ENCODE measurements around the gene PRDM16.

PRDM16 gene

DNA sequence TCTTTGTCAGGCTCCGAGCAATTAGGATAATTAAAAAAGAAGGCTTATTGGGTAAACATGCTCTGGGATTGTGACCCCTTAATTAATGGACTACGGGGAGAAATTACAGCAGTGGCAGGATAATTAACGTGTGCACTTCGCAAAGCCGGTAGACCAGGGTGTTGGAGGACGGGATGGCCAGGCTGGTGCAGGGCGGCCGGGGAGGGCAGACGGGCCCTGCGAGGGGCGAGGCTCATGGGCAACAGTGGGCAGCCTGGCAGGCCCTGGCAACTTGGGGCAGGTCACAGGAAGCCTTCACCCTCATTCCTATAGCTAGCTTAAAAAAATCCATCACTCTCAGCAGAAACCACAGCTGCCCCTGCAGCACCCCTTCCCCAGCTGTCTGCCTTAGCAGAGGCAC lies 199.3 kb downstream of the PRDM16 start:
- Mint-ChIP-seq H3K27ac (no peak overlapping the region), H3K36me3 (ENCODE audit: low read depth) (no peaks in the 10 kb centered on the region), H3K4me3 (no peak overlapping the region), H3K27me3 (peaks cover 5% of the 10 kb centered on the region), H3K4me1 (ENCODE audit: low read depth) (no peaks in the 10 kb centered on the region), H3K9me3 (no peaks in the 10 kb centered on the region)
- intact Hi-C loops (cut with micrococcal nuclease) = no loop called here

- H3K27me3 Mint-ChIP-seq = peaks cover 5% of the 10 kb centered on the region
- intact Hi-C loops (cut with micrococcal nuclease) = no loop called here
- no peaks in the 10 kb centered on the region for H3K9me3 Mint-ChIP-seq
- no peaks in the 10 kb centered on the region for H3K4me1 Mint-ChIP-seq (ENCODE audit: low read depth)
- H3K27ac Mint-ChIP-seq = no peak overlapping the region
- H3K4me3 Mint-ChIP-seq = no peak overlapping the region
- H3K36me3 Mint-ChIP-seq (ENCODE audit: low read depth) = no peaks in the 10 kb centered on the region
These were observed 201.6 kb downstream of the PRDM16 start for GRCh38 chr1:3270403-3271245.

GRCh38 chr1:3271866-3272265 lies 202.9 kb downstream of the PRDM16 start:
- peaks cover 5% of the 10 kb centered on the region for H3K27me3 Mint-ChIP-seq
- no peaks in the 10 kb centered on the region for H3K9me3 Mint-ChIP-seq
- H3K4me3 Mint-ChIP-seq = no peak overlapping the region
- H3K36me3 Mint-ChIP-seq (ENCODE audit: low read depth) = no peaks in the 10 kb centered on the region
- no peaks in the 10 kb centered on the region for H3K4me1 Mint-ChIP-seq (ENCODE audit: low read depth)
- no peak overlapping the region for H3K27ac Mint-ChIP-seq
- intact Hi-C loops (cut with micrococcal nuclease) = no loop called here

DNA sequence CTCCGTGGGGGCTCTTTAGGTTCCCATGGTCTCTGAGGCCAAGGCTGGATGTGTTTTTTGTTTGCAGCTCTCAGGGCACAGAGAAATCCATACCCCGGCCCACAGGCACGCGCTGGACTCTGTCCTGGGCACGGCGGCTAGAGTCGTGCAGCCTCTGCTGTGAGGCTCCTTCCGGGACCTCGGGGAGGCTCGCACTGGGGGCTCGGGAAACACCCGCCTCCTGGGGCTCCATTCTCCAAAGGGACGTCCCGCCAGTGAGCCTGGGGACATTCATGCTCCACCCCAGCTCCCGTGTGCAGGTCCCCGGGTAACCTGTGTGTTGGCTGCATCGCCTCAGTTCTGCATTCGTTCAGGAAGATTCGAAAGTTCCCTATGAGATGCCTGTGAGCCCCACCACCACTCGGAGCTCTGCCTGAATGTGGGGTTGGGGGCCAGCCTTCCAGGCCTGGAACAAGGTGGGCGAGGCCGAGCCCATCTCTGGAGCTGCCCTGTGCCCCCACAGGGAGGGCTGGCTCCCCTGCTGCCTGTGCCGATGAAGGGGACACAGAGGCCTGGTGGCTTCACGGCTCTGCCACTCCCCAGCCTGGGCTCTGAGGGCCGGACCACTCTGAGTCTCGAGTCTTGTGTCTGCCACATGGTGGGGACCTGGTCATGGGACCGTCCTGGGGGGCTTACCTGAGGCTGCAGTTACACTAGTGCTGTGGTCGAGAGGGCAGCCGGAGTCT lies 203.5 kb downstream of the PRDM16 start:
- H3K27ac Mint-ChIP-seq = no peak overlapping the region
- no peak overlapping the region for H3K4me3 Mint-ChIP-seq
- H3K36me3 Mint-ChIP-seq (ENCODE audit: low read depth) = no peaks in the 10 kb centered on the region
- H3K9me3 Mint-ChIP-seq = no peaks in the 10 kb centered on the region
- intact Hi-C loops (cut with micrococcal nuclease) = no loop called here
- H3K4me1 Mint-ChIP-seq (ENCODE audit: low read depth) = no peaks in the 10 kb centered on the region
- H3K27me3 Mint-ChIP-seq = peaks cover 5% of the 10 kb centered on the region

DNA sequence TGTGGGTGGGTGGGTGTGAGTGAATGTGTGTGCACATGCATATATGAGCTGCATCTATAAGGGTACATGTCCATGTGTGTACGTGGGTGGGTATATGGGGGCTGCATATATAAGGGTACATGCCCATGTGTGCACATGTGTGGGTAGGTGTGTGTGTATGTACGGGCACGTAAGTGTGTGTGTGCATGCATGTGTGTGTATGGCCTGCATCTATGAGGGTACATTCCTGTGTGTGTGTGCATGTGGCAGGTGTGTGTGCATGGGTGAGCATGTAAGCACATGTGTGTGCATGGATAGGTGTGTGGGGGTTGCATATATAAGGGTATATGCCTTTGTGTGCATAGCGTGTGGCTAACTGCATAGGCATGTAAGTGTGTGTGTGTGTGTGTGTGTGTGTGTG lies 204.4 kb downstream of the PRDM16 start:
- Mint-ChIP-seq H3K27ac (no peak overlapping the region), H3K4me1 (ENCODE audit: low read depth) (no peaks in the 10 kb centered on the region), H3K9me3 (no peaks in the 10 kb centered on the region), H3K36me3 (ENCODE audit: low read depth) (no peaks in the 10 kb centered on the region), H3K4me3 (no peak overlapping the region), H3K27me3 (peaks cover 5% of the 10 kb centered on the region)
- intact Hi-C loops (cut with micrococcal nuclease) = no loop called here

GRCh38 chr1:3274972-3275371 lies 206.0 kb downstream of the PRDM16 start:
- H3K4me1 Mint-ChIP-seq (ENCODE audit: low read depth) = no peaks in the 10 kb centered on the region
- no peaks in the 10 kb centered on the region for H3K36me3 Mint-ChIP-seq (ENCODE audit: low read depth)
- intact Hi-C loops (cut with micrococcal nuclease) = no loop called here
- no peak overlapping the region for H3K4me3 Mint-ChIP-seq
- no peaks in the 10 kb centered on the region for H3K27me3 Mint-ChIP-seq
- no peak overlapping the region for H3K27ac Mint-ChIP-seq
- no peaks in the 10 kb centered on the region for H3K9me3 Mint-ChIP-seq

DNA sequence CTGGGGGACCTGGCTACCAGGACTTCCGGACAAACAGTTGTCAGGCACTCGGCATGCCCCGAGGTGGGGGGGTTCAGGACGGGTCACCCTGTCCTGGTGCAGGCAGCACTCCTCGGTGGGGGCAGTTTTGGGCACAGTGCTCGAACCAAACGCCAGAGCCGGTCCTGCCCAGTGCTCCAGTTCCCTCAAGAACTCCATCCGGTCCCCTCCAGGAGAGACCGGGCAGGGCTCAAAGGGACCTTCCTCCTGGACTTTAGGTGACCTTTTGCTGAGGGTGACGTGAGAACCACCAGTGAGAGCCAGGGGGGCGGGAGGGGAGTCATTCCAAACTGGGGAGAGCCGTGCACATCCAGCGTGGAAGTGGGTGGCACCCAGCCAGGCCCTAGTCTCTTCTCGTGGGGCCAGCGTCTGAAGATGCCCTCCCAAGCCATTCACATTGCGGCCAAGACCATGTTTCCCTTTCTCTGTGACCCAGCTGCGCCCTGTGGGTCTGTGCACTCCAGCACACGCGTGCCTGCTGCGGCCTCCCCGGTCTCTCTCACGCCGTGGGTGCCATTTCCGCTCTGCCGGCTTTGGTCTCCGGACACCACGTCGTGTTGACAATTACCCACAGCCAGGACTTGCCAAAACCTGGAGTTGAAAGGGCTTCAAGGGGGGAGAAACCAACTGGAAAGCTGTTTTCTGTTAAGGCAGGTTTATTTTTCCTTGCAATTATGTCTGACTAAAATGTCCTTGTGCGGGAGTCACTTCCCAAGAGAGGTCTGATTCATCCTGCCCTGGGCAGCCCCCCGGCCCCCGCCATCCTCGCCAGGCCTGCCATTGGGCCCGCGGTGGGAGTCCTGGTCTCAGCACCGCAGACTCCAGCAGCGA lies 206.7 kb downstream of the PRDM16 start:
- H3K9me3 Mint-ChIP-seq = no peaks in the 10 kb centered on the region
- H3K4me1 Mint-ChIP-seq (ENCODE audit: low read depth) = no peaks in the 10 kb centered on the region
- H3K27ac Mint-ChIP-seq = no peak overlapping the region
- intact Hi-C loops (cut with micrococcal nuclease) = no loop called here
- H3K36me3 Mint-ChIP-seq (ENCODE audit: low read depth) = no peaks in the 10 kb centered on the region
- no peaks in the 10 kb centered on the region for H3K27me3 Mint-ChIP-seq
- no peak overlapping the region for H3K4me3 Mint-ChIP-seq

DNA sequence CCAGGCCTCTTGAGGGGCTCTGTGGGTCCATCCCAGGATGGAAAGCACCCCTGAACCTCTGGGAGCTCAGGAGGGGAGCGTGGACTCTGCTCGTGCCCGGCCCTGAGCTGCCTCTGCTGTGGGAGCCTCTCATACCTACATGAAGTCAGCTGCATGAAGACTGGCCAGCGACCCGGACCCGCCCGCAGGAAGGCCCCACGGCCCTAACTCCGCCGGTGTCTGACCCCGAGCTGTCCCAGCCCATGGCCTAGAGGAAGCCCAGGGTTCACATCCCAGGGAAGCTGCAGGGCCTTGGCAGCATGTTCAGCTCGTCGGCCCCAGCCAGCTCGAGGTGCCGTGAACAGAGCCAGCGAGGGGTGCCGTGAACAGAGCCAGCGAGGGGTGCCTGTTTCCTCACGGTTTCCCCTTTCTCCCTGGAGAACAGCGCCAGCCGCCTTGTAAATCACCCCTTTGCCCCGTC lies 207.4 kb downstream of the PRDM16 start:
- Mint-ChIP-seq H3K27me3 (no peaks in the 10 kb centered on the region), H3K9me3 (no peaks in the 10 kb centered on the region), H3K4me3 (no peak overlapping the region), H3K36me3 (ENCODE audit: low read depth) (no peaks in the 10 kb centered on the region), H3K4me1 (ENCODE audit: low read depth) (no peaks in the 10 kb centered on the region), H3K27ac (no peak overlapping the region)
- intact Hi-C loops (cut with micrococcal nuclease) = no loop called here

DNA sequence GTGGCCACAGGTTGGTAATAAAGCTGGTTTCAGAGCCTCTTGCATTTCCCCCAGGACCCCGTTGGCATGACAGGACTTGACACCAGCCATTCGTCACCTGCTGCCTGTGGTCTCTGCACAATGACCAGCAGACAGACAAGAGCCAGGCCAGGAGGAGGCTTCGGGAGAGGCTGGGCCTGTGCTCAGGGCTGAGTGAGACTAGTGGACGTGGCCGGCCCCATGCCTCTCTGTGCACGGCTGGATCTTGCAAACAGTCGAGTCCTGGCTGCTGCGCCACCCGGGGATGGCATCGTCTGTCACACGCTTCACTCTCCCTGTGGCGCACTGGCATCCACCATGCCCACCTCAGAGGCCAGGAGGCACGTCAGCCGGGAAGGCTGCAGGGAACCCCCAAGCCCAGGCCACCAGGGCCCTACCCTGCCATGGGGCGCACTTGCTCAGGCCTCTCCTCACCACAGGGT lies 208.0 kb downstream of the PRDM16 start:
- Mint-ChIP-seq H3K9me3 (no peaks in the 10 kb centered on the region), H3K27ac (no peak overlapping the region), H3K4me1 (ENCODE audit: low read depth) (no peaks in the 10 kb centered on the region), H3K27me3 (no peaks in the 10 kb centered on the region), H3K4me3 (no peak overlapping the region), H3K36me3 (ENCODE audit: low read depth) (no peaks in the 10 kb centered on the region)
- intact Hi-C loops (cut with micrococcal nuclease) = no loop called here

DNA sequence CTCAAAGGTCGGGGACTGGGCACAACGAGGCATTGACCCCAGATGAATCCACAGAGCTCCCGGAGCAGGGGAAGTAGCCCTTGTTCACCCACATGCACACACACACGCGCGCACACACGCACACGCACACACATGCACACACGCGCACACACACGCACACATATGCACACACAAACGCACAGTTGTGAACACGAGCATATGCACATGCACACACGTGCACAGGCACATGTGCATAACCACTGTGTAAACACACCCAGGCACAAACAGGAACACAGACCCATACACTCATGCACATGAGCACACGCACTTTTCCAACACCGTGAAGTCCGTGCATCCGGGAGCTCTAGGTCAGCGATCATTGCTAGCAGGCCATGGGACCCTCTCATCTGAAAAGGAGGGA lies 208.6 kb downstream of the PRDM16 start:
- H3K4me3 Mint-ChIP-seq = no peak overlapping the region
- no peaks in the 10 kb centered on the region for H3K27me3 Mint-ChIP-seq
- H3K27ac Mint-ChIP-seq = no peak overlapping the region
- no peaks in the 10 kb centered on the region for H3K4me1 Mint-ChIP-seq (ENCODE audit: low read depth)
- intact Hi-C loops (cut with micrococcal nuclease) = no loop called here
- H3K36me3 Mint-ChIP-seq (ENCODE audit: low read depth) = no peaks in the 10 kb centered on the region
- no peaks in the 10 kb centered on the region for H3K9me3 Mint-ChIP-seq

- no peak overlapping the region for H3K27ac Mint-ChIP-seq
- intact Hi-C loops (cut with micrococcal nuclease) = no loop called here
These were observed 209.6 kb downstream of the PRDM16 start for GRCh38 chr1:3278416-3279181.

DNA sequence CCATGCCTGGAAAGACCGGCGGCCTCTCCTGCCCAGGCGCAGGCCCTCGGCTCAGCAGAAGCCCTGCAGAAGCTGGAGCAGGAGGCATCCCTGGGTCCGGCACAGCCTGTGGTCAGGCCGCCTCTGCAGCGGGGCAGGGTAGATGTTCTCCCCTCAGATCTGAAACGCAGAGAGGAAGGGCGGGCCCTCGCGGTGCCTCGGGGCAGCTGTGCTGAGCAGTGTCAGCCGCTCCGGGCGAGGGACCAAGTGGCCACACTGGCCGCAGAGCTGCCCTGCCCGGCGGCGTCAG lies 210.1 kb downstream of the PRDM16 start:
- H3K4me3 Mint-ChIP-seq = no peak overlapping the region
- H3K27me3 Mint-ChIP-seq = peaks cover 3% of the 10 kb centered on the region
- no peaks in the 10 kb centered on the region for H3K9me3 Mint-ChIP-seq
- no peak overlapping the region for H3K27ac Mint-ChIP-seq
- intact Hi-C loops (cut with micrococcal nuclease) = no loop called here
- no peaks in the 10 kb centered on the region for H3K36me3 Mint-ChIP-seq (ENCODE audit: low read depth)
- H3K4me1 Mint-ChIP-seq (ENCODE audit: low read depth) = no peaks in the 10 kb centered on the region

More at GRCh38 chr1:3278416-3279181, 209.6 kb downstream of the PRDM16 start:
- H3K4me1 Mint-ChIP-seq (ENCODE audit: low read depth) = no peaks in the 10 kb centered on the region
- no peak overlapping the region for H3K4me3 Mint-ChIP-seq
- no peaks in the 10 kb centered on the region for H3K9me3 Mint-ChIP-seq
- H3K36me3 Mint-ChIP-seq (ENCODE audit: low read depth) = no peaks in the 10 kb centered on the region
- H3K27me3 Mint-ChIP-seq = peaks cover 3% of the 10 kb centered on the region

DNA sequence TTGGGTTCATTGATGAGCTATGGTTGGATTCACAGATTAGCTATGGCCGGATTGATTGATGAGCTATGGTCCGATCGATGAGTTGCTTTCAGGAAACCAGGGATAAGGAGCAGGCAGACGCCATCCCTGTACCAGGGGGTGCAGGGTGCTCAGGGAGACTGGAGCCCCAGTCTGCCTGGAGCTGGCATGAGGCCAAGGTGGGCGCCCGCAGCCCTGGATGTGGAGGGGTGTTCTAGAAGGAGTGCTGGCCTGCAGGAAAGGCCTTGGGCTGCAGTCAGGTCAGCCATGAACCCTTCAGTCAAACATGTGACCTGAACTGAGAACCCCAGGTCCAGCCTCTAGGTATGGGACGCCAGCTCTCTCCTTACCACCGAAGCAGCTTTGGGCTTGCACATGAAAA lies 212.7 kb downstream of the PRDM16 start:
- H3K27me3 Mint-ChIP-seq = peaks cover 3% of the 10 kb centered on the region
- H3K4me3 Mint-ChIP-seq = no peak overlapping the region
- H3K27ac Mint-ChIP-seq = no peak overlapping the region
- no peaks in the 10 kb centered on the region for H3K4me1 Mint-ChIP-seq (ENCODE audit: low read depth)
- intact Hi-C loops (cut with micrococcal nuclease) = no loop called here
- H3K36me3 Mint-ChIP-seq (ENCODE audit: low read depth) = no peaks in the 10 kb centered on the region
- no peaks in the 10 kb centered on the region for H3K9me3 Mint-ChIP-seq

Measured in dendritic cell treated with granulocyte-macrophage colony-stimulating factor and Interleukin-4, amounts not matched to agents 40 ng/mL and 50 ng/mL, for 4 days (primary cell).